Testis (tissue), 3 donors: ENCODE measurements around the gene SPATA33. TPM values are rescaled to one million over a fixed set of nuclear protein-coding genes. Genes with fewer than 3 reads are reported as not detected.
"Not testable (repeated sequence)": the region's sequence is repeated elsewhere in the genome, so short reads cannot be mapped to it uniquely, and the experiment has no call there.

Experiments
- DNase-seq: peaks from one replicate; pipeline ENCODE4 v3.0.0-alpha.2; 2019
- H3K27ac ChIP-seq, 2 donors: fragments of 200-600 bp; sonication (generic); one replicate each; pipeline ENCODE4 v1.5.1; 2019
- H3K27me3 ChIP-seq: fragments of 200-600 bp; sonication (generic); one replicate; pipeline ENCODE4 v1.5.1; 2019
- H3K36me3 ChIP-seq: fragments of 200-600 bp; sonication (generic); one replicate; pipeline ENCODE4 v1.5.1; 2017; ENCODE audit warnings: low read depth; ENCODE audit errors: missing control alignments
- H3K4me1 ChIP-seq: fragments of 200-600 bp; sonication (generic); one replicate; pipeline ENCODE4 v1.5.1; 2019
- H3K4me3 ChIP-seq, 2 donors: fragments of 200-600 bp; sonication (generic); one replicate each; pipeline ENCODE4 v1.5.1; 2017 to 2019
- H3K9me3 ChIP-seq: fragments of 200-600 bp; sonication (generic); one replicate; pipeline ENCODE4 v1.5.1; 2017
- CTCF ChIP-seq, 3 experiments: fragments of 450-650 bp in 2 of 3; fragments of 200-600 bp in 1 of 3; sonication (generic) in 1 of 3; IDR thresholded peaks; one replicate each; pipeline ENCODE4 v1.5.1; 2016 to 2019; ENCODE audit warnings: antibody characterized with exemption in 3 of 3, mild to moderate bottlenecking in 2 of 3, moderate library complexity in 1 of 3
- POLR2A ChIP-seq: fragments of 450-650 bp; IDR thresholded peaks from one replicate; pipeline ENCODE4 v1.6.1; 2017; ENCODE audit warnings: antibody characterized with exemption, mild to moderate bottlenecking, moderate library complexity
- WGBS, 2 donors: methylation state at CpG; one replicate each; pipeline ENCODE4 v1.1.5; 2018; 5-methylcytosine and 5-hydroxymethylcytosine counted together
- intact Hi-C: fragments of 100-400 bp; cut with DNase I; formaldehyde crosslinking; loops from one replicate; pipeline ENCODE4 v1.15.1; 2023; ENCODE audit warnings: low total_unique reads
- polyA plus RNA-seq: library from polyadenylated mRNA; stranded (reverse); fragments of 350-450 nt; fragmentation: Illumina TruSeq; extraction: RNeasy Lipid Tissue Mini Kit (QIAGEN cat#74804); gene quantifications from one replicate; pipeline ENCODE4 v1.2.3, GENCODE V29; 2014; ENCODE audit warnings: low read depth, low replicate concordance; ENCODE audit not compliant: insufficient read depth
- total RNA-seq, 2 donors: library from RNA; depleted of rRNA; stranded (reverse); fragments of >200 nt; gene quantifications; one replicate each; pipeline ENCODE4 v1.2.3, GENCODE V29; 2016

Gene SPATA33
- total and polyA plus RNA-seq, 3 donors from 2014 or later, result 45.8 to 201 (median 85.0) TPM

GRCh38 chr16:89697616-89698331 is 40.1 kb downstream of the SPATA33 start:
- intact Hi-C loops, result no loop called here
- no peaks in the 10 kb centered on the region for H3K27me3 ChIP-seq
- no peaks in the 10 kb centered on the region for H3K9me3 ChIP-seq
- DNase-seq, result no peak
- peaks cover 13% of the 10 kb centered on the region for H3K4me1 ChIP-seq
- WGBS, 2 donors, result 87 to 89% methylated on average over 10 to 27 of the region's 32 CpGs
- no peak overlapping the region for H3K4me3 ChIP-seq
- no peak overlapping the region for H3K27ac ChIP-seq
- no peak for TF ChIP-seq POLR2A
- TF ChIP-seq CTCF (IDR thresholded peaks at IDR 0.05), result no peak
- H3K36me3 ChIP-seq, result no peaks in the 10 kb centered on the region

- DNase-seq, H3K9me3 ChIP-seq, H3K27me3 ChIP-seq, H3K27ac ChIP-seq, H3K4me3 ChIP-seq, H3K36me3 ChIP-seq, intact Hi-C loops: not testable (repeated sequence)
- H3K4me1 ChIP-seq, result peaks cover 13% of the 10 kb centered on the region
- 92 to 95% methylated on average over 14 of the region's 14 CpGs for WGBS, 2 donors
These were observed 41.1 kb downstream of the SPATA33 start for GRCh38 chr16:89698717-89699116.

- H3K9me3 ChIP-seq, DNase-seq, H3K27me3 ChIP-seq, intact Hi-C loops, H3K36me3 ChIP-seq: not testable (repeated sequence)
- 30 to 39% methylated on average over 17 to 18 of the region's 18 CpGs for WGBS, 2 donors
- Histone ChIP-seq H3K4me1 (peaks cover 13% of the 10 kb centered on the region), H3K4me3 (peak overlapping the region in 1 of 2 donors; percentile 80), H3K27ac (peak overlapping the region in 1 of 2 donors; percentile 85)
These were observed 42.0 kb downstream of the SPATA33 start for GRCh38 chr16:89699629-89700099.

- H3K4me3 ChIP-seq, result peak overlapping the region; percentile 6 to 80
- WGBS, 2 donors, result 0 to 1% methylated on average over 2 to 30 of the region's 30 CpGs
- H3K27ac ChIP-seq, result peak overlapping the region; percentile 73 to 85
- TF ChIP-seq CTCF (IDR thresholded peaks at IDR 0.05) (peak; percentile 62 to 87 (median 76)), POLR2A (no peak)
- intact Hi-C loops, result no loop called here
- H3K4me1 ChIP-seq, result peaks cover 13% of the 10 kb centered on the region
- peak; percentile 100 for DNase-seq
- H3K36me3 ChIP-seq, result no peaks in the 10 kb centered on the region
- no peaks in the 10 kb centered on the region for H3K27me3 ChIP-seq
- no peaks in the 10 kb centered on the region for H3K9me3 ChIP-seq
These were observed 42.5 kb downstream of the SPATA33 start for GRCh38 chr16:89700100-89700648.

- Histone ChIP-seq H3K36me3 (no peaks in the 10 kb centered on the region), H3K27ac (peak overlapping the region; percentile 73 to 85), H3K9me3 (no peaks in the 10 kb centered on the region), H3K4me1 (peaks cover 13% of the 10 kb centered on the region), H3K27me3 (no peaks in the 10 kb centered on the region), H3K4me3 (peak overlapping the region; percentile 65 to 80)
- 1 to 2% methylated on average over 25 to 70 of the region's 78 CpGs for WGBS, 2 donors
- TF ChIP-seq POLR2A, result no peak
- TF ChIP-seq CTCF (IDR thresholded peaks at IDR 0.05), result no peak
- DNase-seq, result peak; percentile 59
- intact Hi-C loops, result no loop called here
These were observed 43.2 kb downstream of the SPATA33 start for GRCh38 chr16:89700649-89701424.
